SK-MEL-5 (cell line): Measurements from ENCODE around the gene DUSP16. TPM values are rescaled to one million over a fixed set of nuclear protein-coding genes. Genes with fewer than 3 reads are reported as not detected.
"Not testable (repeated sequence)": the region's sequence is repeated elsewhere in the genome, so short reads cannot be mapped to it uniquely, and the experiment has no call there.

Source experiments
- DNase-seq: peaks from one replicate; pipeline ENCODE4 v3.0.0-alpha.2; 2016; ENCODE audit warnings: low read depth, low spot score
- in situ Hi-C: cut with HindIII; loops from 2 replicates; pipeline ENCODE4 v1.10.0; 2016; ENCODE audit warnings: low sequenced_read_pairs, high pct_unique_total_duplicates, low pct_unique_long_range_greater_than_20kb
- total RNA-seq: library from RNA; depleted of rRNA; stranded (reverse); fragments of >200 nt; shearing (Covaris generic); gene quantifications from 2 replicates; pipeline ENCODE4 v1.2.3, GENCODE V29; 2014

DUSP16 gene
- total RNA-seq, 1 experiment from 2014 or later: 15.1 TPM

GRCh38 chr12:12511895-12512711 lies 50.6 kb downstream of the DUSP16 start:
- no peak for DNase-seq
- in situ Hi-C loops: no loop called here

- in situ Hi-C loops: no loop called here
- DNase-seq: no peak
Measured at GRCh38 chr12:12511021-12511783, 51.5 kb downstream of the DUSP16 start.

GRCh38 chr12:12510551-12510950 lies 52.1 kb downstream of the DUSP16 start:
- in situ Hi-C loops: no loop called here

GRCh38 chr12:12510141-12510540 lies 52.5 kb downstream of the DUSP16 start:
- in situ Hi-C loops: no loop called here
- no peak for DNase-seq

More at GRCh38 chr12:12510551-12510950, 52.1 kb downstream of the DUSP16 start:
- no peak for DNase-seq

- in situ Hi-C loops: no loop called here
- no peak for DNase-seq
Measured at GRCh38 chr12:12508612-12509011, 54.1 kb downstream of the DUSP16 start.

- peak; percentile 50 for DNase-seq
- in situ Hi-C loops: no loop called here
Measured at GRCh38 chr12:12507121-12507520, 55.5 kb downstream of the DUSP16 start.

GRCh38 chr12:12506496-12506890 lies 56.2 kb downstream of the DUSP16 start:
- in situ Hi-C loops: no loop called here
- DNase-seq: peak; percentile 24

- in situ Hi-C loops: no loop called here
- peak; percentile 53 for DNase-seq
Measured at GRCh38 chr12:12505544-12506495, 56.8 kb downstream of the DUSP16 start.

- DNase-seq: peak; percentile 10
- in situ Hi-C loops: no loop called here
Measured at GRCh38 chr12:12503384-12504078, 59.1 kb downstream of the DUSP16 start.

- in situ Hi-C loops: no loop called here
- no peak for DNase-seq
Measured at GRCh38 chr12:12502815-12503151, 59.9 kb downstream of the DUSP16 start.

GRCh38 chr12:12502130-12502814 lies 60.4 kb downstream of the DUSP16 start:
- in situ Hi-C loops, DNase-seq: not testable (repeated sequence)

- in situ Hi-C loops: no loop called here
- no peak for DNase-seq
Measured at GRCh38 chr12:12501121-12501520, 61.5 kb downstream of the DUSP16 start.

- in situ Hi-C loops: no loop called here
- DNase-seq: no peak
Measured at GRCh38 chr12:12499909-12500604, 62.6 kb downstream of the DUSP16 start.

- no peak for DNase-seq
- in situ Hi-C loops: no loop called here
Measured at GRCh38 chr12:12498210-12498609, 64.5 kb downstream of the DUSP16 start.

- no peak for DNase-seq
- in situ Hi-C loops: no loop called here
Measured at GRCh38 chr12:12495536-12495935, 67.1 kb downstream of the DUSP16 start.

- in situ Hi-C loops: no loop called here
- DNase-seq: no peak
Measured at GRCh38 chr12:12492547-12492946, 70.1 kb downstream of the DUSP16 start.
